DMS114 treated with DMSO at 0.1 percent for 48 hours (cell line): ENCODE results near the gene PIMREG.
A peak's percentile ranks its signal among the peaks of the same experiment; 100 is the strongest.

ENCODE experiments used
- DNase-seq: peaks from one replicate; lab custom pipeline; 2025; ENCODE audit not compliant: unreplicated experiment; lab: John Stamatoyannopoulos, UW

PIMREG gene

GRCh38 chr17:6443692-6444570 lies at the start of gene PIMREG:
TSS of gene PIMREG (plus strand) at chr17:6444455. CDS start at chr17:6445111, 656 bp downstream.
- peak; percentile 86 for DNase-seq

- DNase-seq: no peak
Observed at GRCh38 chr17:6398955-6399354, 45.3 kb upstream of the PIMREG start.

GRCh38 chr17:6402258-6402657 lies 42.0 kb upstream of the PIMREG start:
- no peak for DNase-seq

GRCh38 chr17:6408276-6408675 lies 36.0 kb upstream of the PIMREG start:
- no peak for DNase-seq

GRCh38 chr17:6408735-6409134 lies 35.5 kb upstream of the PIMREG start:
- DNase-seq: no peak

GRCh38 chr17:6413065-6413464 lies 31.2 kb upstream of the PIMREG start:
- DNase-seq: peak; percentile 53

- no peak for DNase-seq
Observed at GRCh38 chr17:6415616-6416015, 28.6 kb upstream of the PIMREG start.

GRCh38 chr17:6420173-6420641 lies 24.0 kb upstream of the PIMREG start:
- no peak for DNase-seq

GRCh38 chr17:6421700-6422604 lies 22.3 kb upstream of the PIMREG start:
- peak; percentile 71 for DNase-seq

- DNase-seq: no peak
Observed at GRCh38 chr17:6422654-6423241, 21.5 kb upstream of the PIMREG start.

GRCh38 chr17:6423931-6424330 lies 20.3 kb upstream of the PIMREG start:
- no peak for DNase-seq

- no peak for DNase-seq
Observed at GRCh38 chr17:6425407-6425806, 18.8 kb upstream of the PIMREG start.

- DNase-seq: no peak
Observed at GRCh38 chr17:6426356-6427101, 17.7 kb upstream of the PIMREG start.

- no peak for DNase-seq
Observed at GRCh38 chr17:6427279-6427781, 16.9 kb upstream of the PIMREG start.

GRCh38 chr17:6428207-6428965 lies 15.9 kb upstream of the PIMREG start:
- DNase-seq: no peak

GRCh38 chr17:6429266-6429665 lies 15.0 kb upstream of the PIMREG start:
- no peak for DNase-seq

GRCh38 chr17:6430769-6431168 lies 13.5 kb upstream of the PIMREG start:
- no peak for DNase-seq

- no peak for DNase-seq
Observed at GRCh38 chr17:6435051-6435450, 9.2 kb upstream of the PIMREG start, which contains the start of gene AIPL1. TSS of gene AIPL1 (minus strand) at chr17:6435121. CDS start at chr17:6435104, 17 bp downstream.

- DNase-seq: peak; percentile 40
Observed at GRCh38 chr17:6435968-6436367, 8.3 kb upstream of the PIMREG start.

- DNase-seq: no peak
Observed at GRCh38 chr17:6437466-6437865, 6.8 kb upstream of the PIMREG start.
